ENCODE measurements around the gene HSPA8.

HSPA8 gene

DNA sequence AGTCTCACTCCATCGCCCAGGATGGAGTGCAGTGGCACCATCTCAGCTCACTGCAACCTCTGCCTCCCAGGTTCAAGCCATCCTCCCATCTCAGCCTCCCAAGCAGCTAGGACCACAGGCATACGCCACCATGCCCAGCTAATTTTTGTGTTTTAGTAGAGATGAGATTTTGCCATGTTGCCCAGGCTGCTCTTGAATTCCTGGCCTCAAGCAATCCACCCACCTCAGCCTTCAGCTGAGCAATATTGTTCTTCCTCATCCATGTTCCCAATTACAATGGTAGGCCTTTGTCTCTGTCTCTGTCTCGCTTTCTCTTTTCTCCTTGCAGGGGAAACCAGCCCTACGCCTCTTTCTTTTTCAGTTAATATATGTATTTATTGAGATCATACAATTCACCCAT lies 10.3 kb downstream of the HSPA8 start:
- Histone ChIP-seq H3K4me1 (peaks cover 5% of the 10 kb centered on the region; the same call in 1 of the 2 replicates), H3K36me3 (peaks cover 34% of the 10 kb centered on the region), H3K27me3 (no peaks in the 10 kb centered on the region), H3K4me3 (ENCODE audit: low read depth, low read length) (no peak overlapping the region), H3K9me3 (no peaks in the 10 kb centered on the region)
- no peak for DNase-seq
- TF ChIP-seq, protein P1, sequence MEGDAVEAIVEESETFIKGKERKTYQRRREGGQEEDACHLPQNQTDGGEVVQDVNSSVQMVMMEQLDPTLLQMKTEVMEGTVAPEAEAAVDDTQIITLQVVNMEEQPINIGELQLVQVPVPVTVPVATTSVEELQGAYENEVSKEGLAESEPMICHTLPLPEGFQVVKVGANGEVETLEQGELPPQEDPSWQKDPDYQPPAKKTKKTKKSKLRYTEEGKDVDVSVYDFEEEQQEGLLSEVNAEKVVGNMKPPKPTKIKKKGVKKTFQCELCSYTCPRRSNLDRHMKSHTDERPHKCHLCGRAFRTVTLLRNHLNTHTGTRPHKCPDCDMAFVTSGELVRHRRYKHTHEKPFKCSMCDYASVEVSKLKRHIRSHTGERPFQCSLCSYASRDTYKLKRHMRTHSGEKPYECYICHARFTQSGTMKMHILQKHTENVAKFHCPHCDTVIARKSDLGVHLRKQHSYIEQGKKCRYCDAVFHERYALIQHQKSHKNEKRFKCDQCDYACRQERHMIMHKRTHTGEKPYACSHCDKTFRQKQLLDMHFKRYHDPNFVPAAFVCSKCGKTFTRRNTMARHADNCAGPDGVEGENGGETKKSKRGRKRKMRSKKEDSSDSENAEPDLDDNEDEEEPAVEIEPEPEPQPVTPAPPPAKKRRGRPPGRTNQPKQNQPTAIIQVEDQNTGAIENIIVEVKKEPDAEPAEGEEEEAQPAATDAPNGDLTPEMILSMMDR (IDR thresholded peaks at IDR 0.05; ENCODE audit: low read depth, low read length): no peak

DNA sequence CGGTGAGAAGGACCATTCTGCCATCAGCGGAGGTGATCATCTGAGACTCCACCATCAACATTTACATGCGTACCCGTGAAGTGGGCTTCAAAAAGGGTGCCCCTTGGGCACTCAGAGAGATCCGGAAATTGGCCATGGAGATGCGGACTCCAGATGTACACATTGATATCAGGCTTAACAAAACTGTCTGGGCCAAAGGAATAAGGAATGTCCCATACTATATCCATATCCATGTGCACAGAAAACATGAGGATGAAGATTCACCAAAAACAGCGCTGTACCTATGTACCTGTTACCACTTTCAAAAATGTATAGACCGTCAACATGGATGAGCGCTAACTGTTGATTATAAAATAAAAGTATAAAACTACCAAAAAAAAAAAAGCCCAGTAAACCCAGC lies 10.8 kb downstream of the HSPA8 start:
- H3K9me3 ChIP-seq: no peaks in the 10 kb centered on the region
- H3K4me3 ChIP-seq (ENCODE audit: low read depth, low read length): no peak overlapping the region
- TF ChIP-seq, protein P1 (IDR thresholded peaks at IDR 0.05; ENCODE audit: low read depth, low read length): no peak
- DNase-seq: no peak
- peaks cover 30% of the 10 kb centered on the region for H3K36me3 ChIP-seq
- H3K27me3 ChIP-seq: no peaks in the 10 kb centered on the region
- H3K4me1 ChIP-seq: peaks cover 5% of the 10 kb centered on the region; the same call in 1 of the 2 replicates

DNA sequence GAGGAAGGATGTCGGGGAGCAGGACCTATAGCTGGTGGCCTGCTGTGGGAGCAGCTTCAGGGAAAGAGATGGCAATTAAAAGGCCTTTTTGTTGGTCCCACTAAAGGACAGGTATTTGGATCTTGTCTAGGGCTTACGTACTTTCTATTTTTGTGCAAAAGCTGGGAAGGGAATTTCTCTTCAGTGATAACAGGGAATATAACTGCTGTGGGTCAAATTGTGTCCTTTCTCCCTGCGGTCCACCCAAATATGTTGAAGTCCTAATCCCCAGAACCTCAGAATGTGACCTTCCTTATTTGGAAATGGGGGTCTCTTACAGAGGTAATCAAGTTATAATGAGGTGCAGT lies 14.0 kb downstream of the HSPA8 start:
- TF ChIP-seq, protein P1 (IDR thresholded peaks at IDR 0.05; ENCODE audit: low read depth, low read length): no peak
- H3K4me3 ChIP-seq (ENCODE audit: low read depth, low read length): no peak overlapping the region; the same call in 1 of the 2 replicates
- H3K27me3 ChIP-seq: no peaks in the 10 kb centered on the region
- DNase-seq: no peak
- H3K4me1 ChIP-seq: peaks cover 5% of the 10 kb centered on the region; the same call in 1 of the 2 replicates
- peaks cover 5% of the 10 kb centered on the region; the same call in 1 of the 2 replicates for H3K36me3 ChIP-seq
- H3K9me3 ChIP-seq: no peaks in the 10 kb centered on the region

DNA sequence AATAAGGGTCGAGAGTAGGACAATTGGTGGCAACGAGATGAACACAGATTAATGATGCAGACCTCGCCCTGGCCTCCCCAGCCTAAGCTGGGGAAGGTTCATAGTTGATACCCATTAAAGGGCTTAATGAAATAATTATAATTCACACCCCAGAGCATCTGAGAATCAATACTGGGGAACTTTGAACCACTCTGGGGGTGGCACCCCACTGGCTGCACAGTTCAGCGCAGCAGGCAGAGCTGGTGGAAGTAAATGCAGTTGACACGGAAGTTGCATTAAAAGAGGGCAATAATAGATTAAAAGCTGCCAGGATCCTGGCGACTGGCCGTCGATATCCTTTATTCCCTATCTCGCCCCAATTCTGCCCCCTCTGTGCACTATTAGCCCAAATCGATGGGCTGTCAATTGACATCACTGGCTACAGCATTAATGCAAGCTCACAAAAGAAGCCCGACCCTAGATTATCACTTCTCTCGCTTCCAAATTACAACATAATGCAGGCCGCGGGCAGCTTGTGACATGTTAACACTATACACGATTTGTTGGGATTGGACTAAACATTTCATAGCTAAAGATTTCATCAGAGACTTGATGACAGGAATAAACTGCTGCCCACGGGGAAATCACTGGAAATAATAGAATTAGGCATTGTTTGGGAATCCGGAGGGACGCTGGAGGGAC lies 14.5 kb downstream of the HSPA8 start:
- no peak for DNase-seq
- H3K36me3 ChIP-seq: peaks cover under 1% of the 10 kb centered on the region; the same call in 1 of the 2 replicates
- no peak overlapping the region; the same call in 1 of the 2 replicates for H3K4me3 ChIP-seq (ENCODE audit: low read depth, low read length)
- TF ChIP-seq, protein P1 (IDR thresholded peaks at IDR 0.05; ENCODE audit: low read depth, low read length): no peak
- no peaks in the 10 kb centered on the region for H3K27me3 ChIP-seq
- no peaks in the 10 kb centered on the region for H3K9me3 ChIP-seq
- peaks cover 5% of the 10 kb centered on the region; the same call in 1 of the 2 replicates for H3K4me1 ChIP-seq

DNA sequence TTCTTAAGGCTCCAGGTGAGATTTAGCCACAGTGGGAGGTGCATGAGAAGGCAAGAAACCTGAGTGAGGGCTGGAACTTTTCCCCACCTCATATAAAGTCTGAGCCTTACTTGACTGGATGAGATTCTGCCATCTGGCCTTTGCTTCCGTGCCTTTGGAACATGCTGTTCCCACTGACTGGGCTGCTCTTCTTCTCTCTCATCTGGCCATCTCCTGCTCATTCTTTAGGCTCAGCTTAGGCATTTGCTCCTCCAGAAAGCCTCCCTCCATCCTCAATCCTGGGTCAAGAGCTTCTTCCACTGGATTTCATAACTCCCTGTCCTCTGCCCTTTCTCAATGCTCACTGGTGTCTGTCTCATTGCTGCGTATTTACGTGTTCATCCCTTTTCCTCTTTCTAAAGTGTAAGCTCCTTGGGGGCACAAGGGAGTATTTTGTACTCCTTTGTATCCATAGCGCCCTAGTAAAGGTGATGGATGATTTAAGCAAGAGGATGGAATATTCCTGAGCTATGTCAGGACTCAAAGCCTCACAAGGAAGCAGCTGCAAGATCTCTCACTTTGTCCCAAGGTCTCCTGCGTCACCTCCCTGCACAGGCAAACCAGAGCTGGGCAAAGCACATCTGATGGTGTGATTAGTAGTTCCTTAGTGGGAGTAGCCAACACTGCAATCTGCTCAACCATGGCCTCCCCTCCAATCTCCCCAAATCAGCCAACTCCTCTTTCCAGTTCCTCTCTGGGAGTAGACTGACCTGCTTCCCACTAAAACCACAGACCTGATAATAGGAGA lies 15.3 kb downstream of the HSPA8 start:
- no peak for DNase-seq
- Histone ChIP-seq H3K27me3 (no peaks in the 10 kb centered on the region), H3K4me1 (peaks cover 5% of the 10 kb centered on the region; the same call in 1 of the 2 replicates), H3K9me3 (no peaks in the 10 kb centered on the region), H3K36me3 (no peaks in the 10 kb centered on the region), H3K4me3 (ENCODE audit: low read depth, low read length) (no peak overlapping the region)
- TF ChIP-seq, protein P1 (IDR thresholded peaks at IDR 0.05; ENCODE audit: low read depth, low read length): no peak

DNA sequence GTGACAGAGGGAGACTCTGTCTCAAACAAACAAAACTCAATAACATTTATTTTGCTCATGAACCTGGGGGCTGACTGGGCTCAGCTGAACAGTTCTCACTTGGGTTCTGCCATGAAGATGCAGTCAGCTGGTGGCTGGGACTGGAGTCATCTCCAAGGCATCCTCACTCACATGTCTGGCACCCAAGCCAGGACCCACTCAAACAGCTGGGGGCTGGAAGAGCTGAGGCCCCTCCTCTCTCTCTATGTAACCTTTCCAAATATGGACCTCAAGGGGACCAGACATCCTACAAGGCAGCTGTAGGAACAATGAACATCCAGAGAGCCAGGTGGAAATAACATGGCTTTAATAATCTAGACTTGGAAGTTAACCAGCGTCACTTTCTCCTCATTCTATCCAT lies 16.8 kb downstream of the HSPA8 start:
- H3K4me3 ChIP-seq (ENCODE audit: low read depth, low read length): no peak overlapping the region
- DNase-seq: no peak
- H3K4me1 ChIP-seq: peaks cover 7% of the 10 kb centered on the region; the same call in 1 of the 2 replicates
- no peaks in the 10 kb centered on the region for H3K27me3 ChIP-seq
- no peaks in the 10 kb centered on the region for H3K9me3 ChIP-seq
- TF ChIP-seq, protein P1 (IDR thresholded peaks at IDR 0.05; ENCODE audit: low read depth, low read length): no peak
- H3K36me3 ChIP-seq: no peaks in the 10 kb centered on the region
